ENCODE results near the gene CHSY1.

GRCh38 chr15:101244889-101245668 lies 6.8 kb downstream of the CHSY1 start:
- TF ChIP-seq CTCF (IDR thresholded peaks at IDR 0.05) (no peak), POLR2A (IDR thresholded peaks at IDR 0.05) (no peak)
